Ascending aorta (tissue), 2 donors: ENCODE measurements around the gene SLC18A2. TPM values are rescaled to one million over a fixed set of nuclear protein-coding genes. Genes with fewer than 3 reads are reported as not detected.

ENCODE experiments used
- DNase-seq, 2 donors: peaks; one replicate each; pipeline ENCODE4 v3.0.0-alpha.2; 2019; ENCODE audit warnings: low spot score in 2 of 2
- H3K27ac ChIP-seq, 2 donors: fragments of 200-600 bp; sonication (generic); one replicate each; pipeline ENCODE4 v1.5.1; 2016 to 2017; ENCODE audit warnings: mild to moderate bottlenecking in 1 of 2
- H3K27me3 ChIP-seq: fragments of 200-600 bp; sonication (generic); one replicate; pipeline ENCODE4 v1.5.1; 2017
- H3K36me3 ChIP-seq, 2 donors: fragments of 200-600 bp; sonication (generic); one replicate each; pipeline ENCODE4 v1.5.1; 2016
- H3K4me1 ChIP-seq, 2 donors: fragments of 200-600 bp; sonication (generic); one replicate each; pipeline ENCODE4 v1.5.1; 2016 to 2017; ENCODE audit warnings: mild to moderate bottlenecking in 1 of 2
- H3K4me3 ChIP-seq, 2 donors: fragments of 200-600 bp; sonication (generic); one replicate each; pipeline ENCODE4 v1.5.1; 2016 to 2017; ENCODE audit warnings: mild to moderate bottlenecking in 1 of 2
- H3K9me3 ChIP-seq, 2 donors: fragments of 200-600 bp; sonication (generic); one replicate each; pipeline ENCODE4 v1.5.1; 2016
- CTCF ChIP-seq, 3 experiments: fragments of 200-600 bp in 2 of 3; fragments of 450-650 bp in 1 of 3; sonication (generic) in 2 of 3; IDR thresholded peaks; one replicate each; pipeline ENCODE4 v1.5.1; 2016 to 2019; ENCODE audit warnings: antibody characterized with exemption in 3 of 3, mild to moderate bottlenecking in 1 of 3, moderate library complexity in 1 of 3
- intact Hi-C: fragments of 100-400 bp; cut with DNase I; formaldehyde crosslinking; loops from one replicate; pipeline ENCODE4 v1.15.1; 2023
- total RNA-seq: library from RNA; depleted of rRNA; stranded (reverse); fragments of >200 nt; gene quantifications from one replicate; pipeline ENCODE4 v1.1.0, GENCODE V29; 2016

SLC18A2 gene
- total RNA-seq, 1 donor from 2014 or later, result not detected

GRCh38 chr10:117260084-117260483, 19.2 kb downstream of the SLC18A2 start:
- no peaks in the 10 kb centered on the region for H3K9me3 ChIP-seq
- H3K36me3 ChIP-seq, result no peaks in the 10 kb centered on the region
- no peak for DNase-seq
- intact Hi-C loops, result no loop called here
- no peak overlapping the region for H3K27ac ChIP-seq
- H3K27me3 ChIP-seq, result no peaks in the 10 kb centered on the region
- TF ChIP-seq CTCF (IDR thresholded peaks at IDR 0.05), result no peak
- H3K4me1 ChIP-seq, result no peaks in the 10 kb centered on the region
- no peak overlapping the region for H3K4me3 ChIP-seq

- Histone ChIP-seq H3K36me3 (no peaks in the 10 kb centered on the region), H3K4me1 (no peaks in the 10 kb centered on the region), H3K27me3 (no peaks in the 10 kb centered on the region), H3K4me3 (no peak overlapping the region), H3K9me3 (no peaks in the 10 kb centered on the region), H3K27ac (no peak overlapping the region)
- TF ChIP-seq CTCF (IDR thresholded peaks at IDR 0.05), result no peak
- intact Hi-C loops, result no loop called here
- DNase-seq, result no peak
Measured at GRCh38 chr10:117261501-117261900, 20.6 kb downstream of the SLC18A2 start.

- no peak for DNase-seq
- Histone ChIP-seq H3K9me3 (no peaks in the 10 kb centered on the region), H3K27ac (no peak overlapping the region), H3K36me3 (no peaks in the 10 kb centered on the region), H3K4me1 (no peaks in the 10 kb centered on the region), H3K4me3 (no peak overlapping the region), H3K27me3 (no peaks in the 10 kb centered on the region)
- no peak for TF ChIP-seq CTCF (IDR thresholded peaks at IDR 0.05)
- intact Hi-C loops, result no loop called here
Measured at GRCh38 chr10:117262291-117262902, 21.5 kb downstream of the SLC18A2 start.

GRCh38 chr10:117262903-117263293, 22.0 kb downstream of the SLC18A2 start:
- intact Hi-C loops, result no loop called here
- no peak for TF ChIP-seq CTCF (IDR thresholded peaks at IDR 0.05)

GRCh38 chr10:117264782-117265181, 23.9 kb downstream of the SLC18A2 start:
- no peak overlapping the region for H3K27ac ChIP-seq
- H3K36me3 ChIP-seq, result no peaks in the 10 kb centered on the region
- H3K4me1 ChIP-seq, result no peaks in the 10 kb centered on the region
- no peaks in the 10 kb centered on the region for H3K27me3 ChIP-seq
- intact Hi-C loops, result no loop called here
- DNase-seq, result no peak
- no peak overlapping the region for H3K4me3 ChIP-seq
- TF ChIP-seq CTCF (IDR thresholded peaks at IDR 0.05), result no peak
- no peaks in the 10 kb centered on the region for H3K9me3 ChIP-seq

More at GRCh38 chr10:117262903-117263293, 22.0 kb downstream of the SLC18A2 start:
- no peak for DNase-seq
- Histone ChIP-seq H3K36me3 (no peaks in the 10 kb centered on the region), H3K9me3 (no peaks in the 10 kb centered on the region), H3K27me3 (no peaks in the 10 kb centered on the region), H3K4me3 (no peak overlapping the region), H3K27ac (no peak overlapping the region), H3K4me1 (no peaks in the 10 kb centered on the region)

DNA sequence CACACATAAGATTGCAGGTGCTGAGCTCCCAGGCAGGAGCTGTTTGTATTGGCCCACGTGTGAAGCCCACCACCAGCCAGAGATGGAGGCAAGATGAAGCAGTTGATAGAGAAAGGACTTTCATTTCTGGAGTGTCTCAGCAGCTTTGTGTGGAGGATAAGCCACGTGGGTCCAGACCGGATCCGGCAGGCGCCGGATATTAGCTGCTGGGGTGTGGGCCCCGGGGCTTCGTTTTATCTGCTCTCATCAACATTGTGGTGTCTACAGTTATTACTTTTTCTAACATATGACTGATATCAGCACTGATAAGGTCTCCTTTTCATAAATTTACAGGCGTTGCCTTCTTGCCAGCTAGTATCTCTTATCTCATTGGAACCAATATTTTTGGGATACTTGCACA, 25.5 kb downstream of the SLC18A2 start:
- DNase-seq, result no peak
- no peak overlapping the region for H3K27ac ChIP-seq

More for the DNA sequence above, 25.5 kb downstream of the SLC18A2 start:
- Histone ChIP-seq H3K36me3 (no peaks in the 10 kb centered on the region), H3K4me3 (no peak overlapping the region), H3K9me3 (no peaks in the 10 kb centered on the region), H3K4me1 (no peaks in the 10 kb centered on the region), H3K27me3 (no peaks in the 10 kb centered on the region)
- intact Hi-C loops, result no loop called here
- no peak for TF ChIP-seq CTCF (IDR thresholded peaks at IDR 0.05)
